Endothelial cell of umbilical vein (primary cell): ENCODE data around the gene C14orf93.

Experiments used
- EZH2 ChIP-seq: IDR thresholded peaks from 2 replicates; pipeline ENCODE4 v1.6.1; 2012; ENCODE audit warnings: borderline replicate concordance, low read depth, mild to moderate bottlenecking, moderate library complexity, low read length, inconsistent platforms; ENCODE audit not compliant: severe bottlenecking
- MAX ChIP-seq: IDR thresholded peaks from 2 replicates; pipeline ENCODE4 v1.6.1; 2011; ENCODE audit not compliant: insufficient read depth, insufficient read length
- POLR2A ChIP-seq: IDR thresholded peaks from 2 replicates; pipeline ENCODE4 v1.6.1; 2012; ENCODE audit warnings: low read depth, mild to moderate bottlenecking, control low read depth, low read length

GRCh38 chr14:22991852-22992251, 18.1 kb downstream of the C14orf93 start:
- TF ChIP-seq POLR2A (no peak), MAX (no peak), EZH2 (no peak)
